Fibroblast of skin of back (primary cell): ENCODE data around the gene CETP.
"Not testable (repeated sequence)": the region's sequence is repeated elsewhere in the genome, so short reads cannot be mapped to it uniquely, and the experiment has no call there.

Source experiments
- DNase-seq: peaks from one replicate; pipeline ENCODE4 v3.0.0-alpha.2; 2013

Gene CETP

GRCh38 chr16:56934599-56935145, 27.1 kb upstream of the CETP start:
- not testable (repeated sequence) for DNase-seq

GRCh38 chr16:56935201-56935600, 26.5 kb upstream of the CETP start:
- no peak for DNase-seq

- DNase-seq = peak; percentile 58
Measured at GRCh38 chr16:56936491-56936890, 25.3 kb upstream of the CETP start.

GRCh38 chr16:56936950-56937349, 24.8 kb upstream of the CETP start:
- no peak for DNase-seq

GRCh38 chr16:56938664-56939513, 22.9 kb upstream of the CETP start:
- DNase-seq = no peak

- DNase-seq = no peak
Measured at GRCh38 chr16:56939801-56940200, 21.9 kb upstream of the CETP start.

GRCh38 chr16:56941092-56941491, 20.7 kb upstream of the CETP start:
- DNase-seq = no peak

- no peak for DNase-seq
Measured at GRCh38 chr16:56941856-56942331, 19.9 kb upstream of the CETP start.

GRCh38 chr16:56943761-56944375, 17.9 kb upstream of the CETP start:
- no peak for DNase-seq

GRCh38 chr16:56944954-56945839, 16.6 kb upstream of the CETP start:
- DNase-seq = peak; percentile 34

GRCh38 chr16:56945847-56946527, 15.8 kb upstream of the CETP start:
- DNase-seq = no peak

- DNase-seq = no peak
Measured at GRCh38 chr16:56946767-56947603, 14.8 kb upstream of the CETP start.

GRCh38 chr16:56947604-56947995, 14.2 kb upstream of the CETP start:
- no peak for DNase-seq

GRCh38 chr16:56948234-56948633, 13.5 kb upstream of the CETP start:
- no peak for DNase-seq

GRCh38 chr16:56950051-56950450, 11.7 kb upstream of the CETP start:
- no peak for DNase-seq

- no peak for DNase-seq
Measured at GRCh38 chr16:56950455-56950854, 11.3 kb upstream of the CETP start.

- DNase-seq = peak; percentile 53
Measured at GRCh38 chr16:56950881-56951771, 10.6 kb upstream of the CETP start.

GRCh38 chr16:56953006-56953405, 8.7 kb upstream of the CETP start:
- DNase-seq = no peak

- no peak for DNase-seq
Measured at GRCh38 chr16:56956076-56956475, 5.7 kb upstream of the CETP start.

GRCh38 chr16:56956756-56957155, 5.0 kb upstream of the CETP start:
- DNase-seq = no peak
